GM21390 (cell line): ENCODE data around the gene ATP5F1E.
"Not testable (repeated sequence)": the region's sequence is repeated elsewhere in the genome, so short reads cannot be mapped to it uniquely, and the experiment has no call there.

ENCODE experiments used
- ATAC-seq: cut with Tn5 transposase; IDR thresholded peaks from one replicate; pipeline ENCODE4 v1.9.1; 2021; ENCODE audit not compliant: unreplicated experiment

The ATP5F1E gene

GRCh38 chr20:58992911-58993310 lies 39.2 kb downstream of the ATP5F1E start:
- ATAC-seq: no peak

GRCh38 chr20:58991715-58992114 lies 40.4 kb downstream of the ATP5F1E start:
- ATAC-seq: no peak

- no peak for ATAC-seq
Observed at GRCh38 chr20:58990651-58991445, 41.3 kb downstream of the ATP5F1E start.

GRCh38 chr20:58989196-58989595 lies 42.9 kb downstream of the ATP5F1E start:
- no peak for ATAC-seq

- ATAC-seq: no peak
Observed at GRCh38 chr20:58988565-58988882, 43.6 kb downstream of the ATP5F1E start.

GRCh38 chr20:58987790-58988564 lies 44.2 kb downstream of the ATP5F1E start:
- no peak for ATAC-seq

- no peak for ATAC-seq
Observed at GRCh38 chr20:58986968-58987517, 45.1 kb downstream of the ATP5F1E start.

- no peak for ATAC-seq
Observed at GRCh38 chr20:58986286-58986967, 45.7 kb downstream of the ATP5F1E start.

- ATAC-seq: no peak
Observed at GRCh38 chr20:58985656-58986055, 46.5 kb downstream of the ATP5F1E start.

GRCh38 chr20:58984691-58985090 lies 47.4 kb downstream of the ATP5F1E start:
- ATAC-seq: no peak

- not testable (repeated sequence) for ATAC-seq
Observed at GRCh38 chr20:58983115-58983468, 49.0 kb downstream of the ATP5F1E start.

GRCh38 chr20:58982406-58983114 lies 49.6 kb downstream of the ATP5F1E start:
- ATAC-seq: no peak

GRCh38 chr20:58981628-58982364 lies 50.3 kb downstream of the ATP5F1E start:
- no peak for ATAC-seq

- peak; percentile 72 for ATAC-seq
Observed at GRCh38 chr20:58980711-58981627, 51.2 kb downstream of the ATP5F1E start, which contains the start of gene NELFCD. Gene NELFCD, plus strand, starts transcription at chr20:58981256. Its CDS starts 54 bp downstream, at chr20:58981310.

GRCh38 chr20:58978351-58979190 lies 53.6 kb downstream of the ATP5F1E start:
- ATAC-seq: no peak

GRCh38 chr20:58976061-58976730 lies 55.9 kb downstream of the ATP5F1E start:
- no peak for ATAC-seq
